Subcutaneous abdominal adipose tissue (tissue), 5 donors: ENCODE measurements around the gene TNS3.
A peak's percentile ranks its signal among the peaks of the same experiment; 100 is the strongest.

ENCODE experiments used
- H3K27ac ChIP-seq: one replicate; pipeline ENCODE4 v1.7.0; 2013; ENCODE audit warnings: low read depth, mild to moderate bottlenecking, inconsistent platforms, low read length, moderate library complexity
- H3K27me3 ChIP-seq, 5 donors: one replicate each; pipeline ENCODE4 v1.7.0; 2013; ENCODE audit warnings: low read length in 5 of 5, inconsistent platforms in 1 of 5; ENCODE audit not compliant: control insufficient read depth in 5 of 5, insufficient read depth in 4 of 5
- H3K36me3 ChIP-seq, 5 donors: one replicate each; pipeline ENCODE4 v1.7.0; 2013; ENCODE audit warnings: low read length in 5 of 5; ENCODE audit not compliant: control insufficient read depth in 5 of 5, insufficient read depth in 5 of 5
- H3K4me1 ChIP-seq, 5 donors: one replicate each; pipeline ENCODE4 v1.7.0; 2013; ENCODE audit warnings: low read length in 5 of 5, mild to moderate bottlenecking in 3 of 5, moderate library complexity in 1 of 5; ENCODE audit not compliant: control insufficient read depth in 5 of 5, insufficient read depth in 5 of 5
- H3K4me3 ChIP-seq, 5 donors: one replicate each; pipeline ENCODE4 v1.7.0; 2013; ENCODE audit warnings: low read length in 5 of 5, low read depth in 1 of 5
- H3K9ac ChIP-seq, 5 donors: one replicate each; pipeline ENCODE4 v1.7.0; 2013; ENCODE audit warnings: low read length in 5 of 5, mild to moderate bottlenecking in 4 of 5, moderate library complexity in 3 of 5
- H3K9me3 ChIP-seq, 5 donors: one replicate each; pipeline ENCODE4 v1.7.0; 2013; ENCODE audit warnings: low read length in 5 of 5; ENCODE audit not compliant: control insufficient read depth in 5 of 5
- donor health status: healthy.
- donor health status: healthy.
- donor health status: healthy.
- donor health status: healthy.
- donor health status: healthy.

TNS3 gene

GRCh38 chr7:47484457-47484856 is 97.5 kb downstream of the TNS3 start:
- Histone ChIP-seq H3K36me3 (peaks cover 0 to 4% (median 0%) of the 10 kb centered on the region in 5 donors), H3K27me3 (no peaks in the 10 kb centered on the region), H3K9me3 (no peaks in the 10 kb centered on the region), H3K4me1 (peaks cover 2 to 74% (median 47%) of the 10 kb centered on the region in 5 donors), H3K27ac (no peak overlapping the region), H3K4me3 (no peak overlapping the region), H3K9ac (no peak overlapping the region)

GRCh38 chr7:47483604-47484273 is 98.2 kb downstream of the TNS3 start:
- no peak overlapping the region for H3K9ac ChIP-seq
- H3K9me3 ChIP-seq: no peaks in the 10 kb centered on the region
- no peaks in the 10 kb centered on the region for H3K27me3 ChIP-seq
- H3K36me3 ChIP-seq: peaks cover 0 to 4% (median 0%) of the 10 kb centered on the region in 5 donors
- H3K4me3 ChIP-seq: no peak overlapping the region
- peaks cover 2 to 72% (median 45%) of the 10 kb centered on the region in 5 donors for H3K4me1 ChIP-seq
- H3K27ac ChIP-seq: peak overlapping the region; percentile 84

DNA sequence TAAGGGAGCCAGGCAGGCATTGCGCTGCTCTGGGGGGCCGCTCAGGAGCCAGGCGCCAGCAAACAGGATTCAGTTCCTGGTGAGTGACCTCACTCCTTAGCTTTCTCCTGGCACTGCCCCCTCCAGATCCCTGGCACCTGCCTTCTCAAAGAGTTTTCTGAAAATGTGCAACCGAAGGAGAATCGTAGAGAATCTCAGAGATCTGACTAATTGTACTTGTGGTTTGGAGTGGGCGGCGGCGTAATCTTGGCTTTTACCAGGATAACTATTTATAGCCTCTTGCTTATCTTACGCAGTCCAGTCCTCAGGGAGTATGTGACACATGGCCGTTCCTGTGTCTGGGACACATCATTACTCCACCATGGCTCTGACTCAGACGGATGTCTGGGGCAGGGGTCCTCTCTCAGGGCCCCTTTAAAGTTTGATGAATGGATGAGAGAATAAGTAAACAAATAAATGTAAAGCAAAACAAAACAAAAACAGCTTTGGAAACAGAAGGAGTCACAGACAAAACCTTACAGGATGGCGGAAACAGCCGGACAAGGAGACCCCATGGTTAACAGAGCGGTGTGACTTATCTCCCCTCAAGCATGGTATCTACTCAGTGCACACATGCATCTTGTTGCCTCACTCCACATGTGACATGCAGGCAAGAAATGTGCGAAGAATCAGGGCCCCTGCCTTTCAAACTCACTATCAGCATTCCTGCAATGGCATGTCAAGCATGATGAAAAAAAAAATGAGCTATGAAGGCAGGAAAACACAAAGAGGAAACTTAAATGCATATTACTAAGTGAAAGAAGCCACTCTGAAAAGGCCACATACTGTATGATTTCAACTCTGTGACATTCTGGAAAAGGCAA is 99.7 kb downstream of the TNS3 start:
- Histone ChIP-seq H3K9ac (peak overlapping the region in 3 of 5 donors; percentile 5 to 35 (median 6)), H3K4me3 (no peak overlapping the region), H3K36me3 (peaks cover 0 to 4% (median 0%) of the 10 kb centered on the region in 5 donors), H3K27ac (peak overlapping the region; percentile 84), H3K27me3 (no peaks in the 10 kb centered on the region), H3K4me1 (peaks cover 7 to 77% (median 54%) of the 10 kb centered on the region in 5 donors), H3K9me3 (no peaks in the 10 kb centered on the region)

GRCh38 chr7:47481541-47482012 is 100.3 kb downstream of the TNS3 start:
- Histone ChIP-seq H3K27me3 (no peaks in the 10 kb centered on the region), H3K36me3 (peaks cover 0 to 4% (median 0%) of the 10 kb centered on the region in 5 donors), H3K27ac (peak overlapping the region; percentile 84), H3K4me3 (no peak overlapping the region), H3K9ac (peak overlapping the region in 2 of 5 donors; percentile 6 to 35), H3K9me3 (no peaks in the 10 kb centered on the region), H3K4me1 (peaks cover 7 to 82% (median 60%) of the 10 kb centered on the region in 5 donors)

DNA sequence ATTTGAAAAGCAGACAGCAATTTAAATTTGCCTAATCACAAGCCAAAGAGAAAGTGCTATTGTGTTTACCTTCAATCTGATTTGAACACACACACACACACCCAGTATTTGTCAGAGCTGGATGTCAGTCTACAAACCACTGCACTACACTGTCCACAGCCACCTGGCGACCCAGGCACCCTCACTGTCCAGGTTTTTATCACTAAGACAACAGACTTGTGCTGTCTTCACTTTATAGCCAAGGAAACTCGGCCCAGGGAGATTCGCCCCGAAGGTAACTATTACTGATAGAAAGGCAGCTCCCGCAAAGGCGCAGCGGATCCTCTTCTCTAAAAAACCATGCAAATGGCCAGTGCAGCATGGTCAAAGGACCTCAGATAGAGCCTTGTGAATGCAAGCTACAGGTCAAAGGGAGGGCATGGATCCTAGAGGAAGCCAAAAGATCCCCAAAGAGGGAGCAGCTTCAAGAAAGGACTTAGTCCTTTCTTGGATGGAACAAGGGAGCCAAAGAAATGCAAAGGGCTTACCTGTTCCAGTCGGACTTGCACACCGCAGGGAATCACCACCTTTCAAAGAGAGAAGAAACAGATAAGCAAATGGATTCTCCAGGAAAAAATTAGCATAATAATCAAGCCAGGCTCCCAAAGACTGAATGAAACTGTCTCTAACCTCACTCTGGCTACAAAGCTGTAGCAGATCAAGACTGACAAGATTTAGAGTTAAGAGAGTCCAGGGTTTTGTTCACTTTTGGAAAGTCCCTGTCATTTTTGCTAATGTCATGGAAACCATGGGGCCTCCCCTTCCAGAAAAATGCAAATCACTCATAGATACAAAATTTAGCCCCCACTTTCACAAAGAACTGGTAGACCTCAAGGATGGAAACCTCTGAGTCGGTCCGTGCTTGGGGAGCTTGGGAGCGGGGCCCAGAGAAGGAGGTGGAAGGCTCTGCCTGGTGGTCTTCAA is 101.1 kb downstream of the TNS3 start:
- Histone ChIP-seq H3K9ac (peak overlapping the region in 1 of 5 donors; percentile 35), H3K27ac (peak overlapping the region; percentile 84), H3K9me3 (no peaks in the 10 kb centered on the region), H3K4me1 (peaks cover 7 to 86% (median 60%) of the 10 kb centered on the region in 5 donors), H3K4me3 (no peak overlapping the region), H3K36me3 (peaks cover 0 to 4% (median 0%) of the 10 kb centered on the region in 5 donors), H3K27me3 (no peaks in the 10 kb centered on the region)

GRCh38 chr7:47479821-47480575 is 101.9 kb downstream of the TNS3 start:
- no peaks in the 10 kb centered on the region for H3K27me3 ChIP-seq
- H3K4me1 ChIP-seq: peaks cover 7 to 88% (median 64%) of the 10 kb centered on the region in 5 donors
- H3K4me3 ChIP-seq: peak overlapping the region in 1 of 5 donors; percentile 20
- peak overlapping the region in 1 of 5 donors; percentile 4 for H3K9ac ChIP-seq
- no peaks in the 10 kb centered on the region for H3K9me3 ChIP-seq
- peak overlapping the region; percentile 84 for H3K27ac ChIP-seq
- H3K36me3 ChIP-seq: peaks cover 0 to 4% (median 0%) of the 10 kb centered on the region in 5 donors

GRCh38 chr7:47478926-47479711 is 102.8 kb downstream of the TNS3 start:
- H3K36me3 ChIP-seq: peaks cover 0 to 4% (median 0%) of the 10 kb centered on the region in 5 donors
- peak overlapping the region in 1 of 5 donors; percentile 53 for H3K9ac ChIP-seq
- H3K9me3 ChIP-seq: no peaks in the 10 kb centered on the region
- peaks cover 7 to 91% (median 72%) of the 10 kb centered on the region in 5 donors for H3K4me1 ChIP-seq
- H3K27me3 ChIP-seq: no peaks in the 10 kb centered on the region
- peak overlapping the region; percentile 84 for H3K27ac ChIP-seq
- no peak overlapping the region for H3K4me3 ChIP-seq

- Histone ChIP-seq H3K4me1 (peaks cover 7 to 90% (median 76%) of the 10 kb centered on the region in 5 donors), H3K4me3 (no peak overlapping the region), H3K9me3 (no peaks in the 10 kb centered on the region), H3K27me3 (no peaks in the 10 kb centered on the region), H3K27ac (peak overlapping the region; percentile 84), H3K36me3 (peaks cover 0 to 4% (median 0%) of the 10 kb centered on the region in 5 donors), H3K9ac (peak overlapping the region in 1 of 5 donors; percentile 47)
Observed at GRCh38 chr7:47478017-47478344, 103.9 kb downstream of the TNS3 start.
